Measurements from ENCODE around the gene TOP3B. TPM values are rescaled to one million over a fixed set of nuclear protein-coding genes. Genes with fewer than 3 reads are reported as not detected.

The TOP3B gene
- total RNA-seq, 1 experiment from 2014 or later = 12.6 TPM

DNA sequence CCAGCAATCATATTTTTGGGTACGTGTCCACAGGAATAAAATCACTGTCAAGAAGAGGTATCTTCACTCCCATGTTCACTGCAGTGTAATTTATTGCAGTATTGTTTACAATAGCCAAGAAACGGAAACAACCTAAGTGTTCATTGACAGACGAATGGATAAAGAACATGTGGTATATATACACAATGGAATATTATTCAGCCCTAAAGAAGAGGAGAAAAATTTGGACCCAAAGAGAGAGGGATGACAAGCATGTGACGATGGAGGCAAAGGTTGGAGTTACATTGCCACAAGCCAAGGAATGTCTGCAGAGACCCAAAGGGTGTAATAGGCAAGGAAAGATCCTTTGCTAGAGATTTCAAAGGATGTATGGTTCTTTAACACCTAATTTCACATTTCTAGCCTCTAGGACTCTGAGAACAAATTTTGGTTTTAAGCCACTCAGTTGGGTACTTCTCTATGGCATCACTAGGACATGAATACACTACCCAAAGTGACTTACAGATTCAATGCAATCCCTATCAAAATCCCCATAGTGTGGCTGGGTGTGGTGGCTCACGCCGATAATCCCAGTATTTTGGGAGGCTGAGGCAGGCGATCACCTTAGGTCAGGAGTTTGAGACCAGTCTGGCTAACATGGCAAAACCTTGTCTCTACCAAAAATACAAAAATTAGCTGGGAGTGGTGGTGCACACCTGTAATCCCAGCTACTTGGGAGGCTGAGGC lies 31.1 kb upstream of the TOP3B start:
- no peak for DNase-seq (ENCODE audit: low read depth)

DNA sequence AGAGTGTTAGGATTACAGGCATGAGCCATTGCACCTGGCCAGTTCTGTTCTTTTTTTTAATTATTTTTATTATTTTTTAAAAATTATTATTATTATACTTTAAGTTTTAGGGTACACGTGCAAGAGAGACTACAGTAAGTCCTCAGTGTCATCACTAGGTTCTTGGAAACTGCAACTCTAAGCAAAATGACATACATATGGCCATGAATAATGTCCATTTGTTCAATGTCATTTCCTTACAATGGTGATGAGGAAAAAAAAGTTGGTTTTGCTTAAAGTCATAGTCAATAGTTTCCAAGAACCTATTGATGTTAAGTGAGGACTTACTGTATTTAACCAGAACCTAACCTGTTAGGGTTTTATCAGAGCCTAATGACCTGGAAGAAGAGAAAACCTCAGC lies 29.4 kb upstream of the TOP3B start:
- DNase-seq (ENCODE audit: low read depth) = no peak

DNA sequence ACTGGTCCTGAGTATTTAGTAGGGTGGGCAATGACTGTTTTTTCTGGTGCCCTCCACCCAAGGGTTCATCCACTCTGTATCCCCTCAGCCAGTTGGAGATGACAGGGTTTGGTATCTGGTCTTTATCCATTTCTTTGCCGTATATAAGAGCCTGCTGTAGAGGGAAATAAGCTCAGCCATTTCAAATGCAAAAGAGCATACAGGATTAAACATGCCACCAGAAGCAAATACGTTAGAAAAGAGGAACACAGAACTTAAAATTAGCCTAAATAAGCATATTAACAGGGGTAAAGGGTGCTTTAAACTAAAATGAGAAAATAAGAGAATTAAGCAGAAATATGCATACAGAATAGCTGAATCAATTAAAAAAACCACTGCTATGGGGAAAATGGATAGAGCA lies 27.8 kb upstream of the TOP3B start:
- DNase-seq (ENCODE audit: low read depth) = no peak

DNA sequence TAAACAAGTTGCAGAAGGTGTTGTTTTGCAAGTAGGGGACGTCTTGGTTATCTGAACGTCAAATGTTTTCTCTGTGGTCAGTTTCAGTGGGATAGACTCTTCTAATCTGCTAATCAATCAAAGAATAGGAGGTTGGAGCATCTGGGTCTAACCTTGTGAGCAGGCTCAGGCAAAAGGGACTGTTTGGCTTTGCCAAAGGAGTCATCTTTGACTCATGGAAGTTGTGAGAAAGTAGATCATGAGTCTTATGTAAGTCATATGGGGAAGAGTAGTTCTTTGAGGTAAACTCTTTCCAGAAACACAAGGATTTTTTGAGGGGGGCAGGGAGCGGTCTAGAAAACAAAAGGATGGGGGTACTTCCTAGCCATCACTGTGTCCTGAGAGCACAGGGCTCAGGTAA lies 27.1 kb upstream of the TOP3B start:
- DNase-seq (ENCODE audit: low read depth) = no peak

DNA sequence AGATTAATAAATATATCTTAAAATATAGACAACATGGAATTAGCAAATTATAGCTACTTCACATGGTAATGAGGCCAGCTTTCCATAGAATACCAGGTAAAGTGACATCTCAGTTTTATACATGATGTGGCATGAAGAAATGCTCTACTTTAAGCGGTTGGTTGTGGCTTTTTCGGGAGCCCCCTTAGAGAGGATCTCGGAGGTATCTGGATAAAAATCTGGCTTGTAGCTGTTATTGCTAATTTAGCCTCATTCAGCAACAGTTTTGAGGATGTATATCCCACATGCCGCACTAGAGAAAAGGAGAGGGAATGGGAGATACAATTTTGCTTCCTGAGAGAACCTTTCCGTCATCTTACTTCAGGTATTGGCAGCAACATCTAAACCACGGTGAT lies 24.0 kb upstream of the TOP3B start:
- no peak for DNase-seq (ENCODE audit: low read depth)

DNA sequence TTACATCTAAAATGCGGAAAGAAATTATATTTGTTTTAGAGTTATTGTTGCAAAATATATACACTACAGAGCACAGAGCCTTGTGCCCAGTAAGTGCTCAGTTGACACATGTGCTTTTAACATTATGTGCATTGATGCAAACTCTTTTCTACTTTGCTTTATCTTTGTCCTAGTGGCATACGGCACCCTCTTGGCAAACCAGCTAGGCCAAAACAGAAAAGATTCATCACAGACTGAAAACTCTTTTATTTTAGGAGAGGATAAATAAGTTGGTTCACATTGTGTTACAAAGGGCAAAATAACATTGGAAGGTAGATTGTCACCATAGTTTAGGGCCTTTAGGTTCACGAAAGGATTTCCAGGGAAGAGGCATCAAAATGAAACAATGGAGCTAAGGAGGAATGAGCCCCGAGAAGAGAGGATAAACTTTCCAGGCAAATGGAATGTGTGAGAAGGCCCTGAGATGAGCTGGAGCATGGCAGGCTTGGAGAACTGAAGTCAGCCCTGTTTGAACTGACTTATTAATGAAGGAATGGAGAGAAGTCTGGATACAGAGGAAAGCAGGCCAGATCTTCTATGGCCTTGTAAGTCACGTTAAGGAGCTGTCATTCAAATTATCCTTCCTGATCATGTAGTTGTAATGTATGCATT lies 23.5 kb upstream of the TOP3B start:
- DNase-seq (ENCODE audit: low read depth) = no peak

DNA sequence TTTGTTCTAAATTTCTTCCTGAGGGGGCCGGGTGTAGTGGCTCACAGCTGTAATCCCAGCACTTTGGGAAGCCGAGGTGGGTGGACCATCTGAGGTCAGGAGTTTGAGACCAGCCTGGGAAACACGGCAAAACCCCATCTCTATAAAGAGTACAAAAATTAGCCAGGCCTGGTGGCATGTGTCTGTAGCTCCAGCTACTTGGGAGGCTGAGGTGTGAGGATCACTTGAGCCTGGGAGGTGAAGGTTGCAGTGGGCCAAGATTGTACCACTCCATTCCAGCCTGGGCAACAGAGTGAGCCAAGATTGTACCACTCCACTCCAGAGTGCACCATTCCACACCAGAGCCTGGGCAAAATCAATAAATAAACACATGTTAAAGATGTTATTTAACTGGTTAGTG lies 20.6 kb upstream of the TOP3B start:
- DNase-seq (ENCODE audit: low read depth) = no peak

DNA sequence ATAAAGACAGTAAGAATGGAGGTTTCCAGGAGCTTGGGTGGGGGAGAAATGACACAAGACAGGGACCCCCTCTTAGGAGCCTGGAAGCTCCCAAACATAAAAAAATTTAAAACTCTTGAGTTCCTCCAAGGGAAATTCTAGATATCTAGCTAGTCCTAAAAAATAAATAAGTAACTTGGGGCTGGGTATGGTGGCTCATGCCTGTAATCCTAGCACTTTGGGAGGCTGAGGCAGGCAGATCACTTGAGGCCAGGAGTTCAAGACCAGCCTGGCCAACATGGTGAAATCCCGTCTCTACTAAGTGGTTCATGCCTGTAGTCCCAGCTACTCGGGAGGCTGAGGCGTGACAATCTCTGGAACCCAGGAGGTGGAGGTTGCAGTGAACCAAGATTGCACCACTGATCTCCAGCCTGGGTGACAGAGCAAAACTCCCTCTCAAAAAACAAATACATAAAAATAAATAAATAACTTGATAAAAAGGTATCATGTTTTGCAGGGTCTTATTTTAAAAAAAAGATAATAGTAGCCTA lies 20.0 kb upstream of the TOP3B start:
- no peak for DNase-seq (ENCODE audit: low read depth)

DNA sequence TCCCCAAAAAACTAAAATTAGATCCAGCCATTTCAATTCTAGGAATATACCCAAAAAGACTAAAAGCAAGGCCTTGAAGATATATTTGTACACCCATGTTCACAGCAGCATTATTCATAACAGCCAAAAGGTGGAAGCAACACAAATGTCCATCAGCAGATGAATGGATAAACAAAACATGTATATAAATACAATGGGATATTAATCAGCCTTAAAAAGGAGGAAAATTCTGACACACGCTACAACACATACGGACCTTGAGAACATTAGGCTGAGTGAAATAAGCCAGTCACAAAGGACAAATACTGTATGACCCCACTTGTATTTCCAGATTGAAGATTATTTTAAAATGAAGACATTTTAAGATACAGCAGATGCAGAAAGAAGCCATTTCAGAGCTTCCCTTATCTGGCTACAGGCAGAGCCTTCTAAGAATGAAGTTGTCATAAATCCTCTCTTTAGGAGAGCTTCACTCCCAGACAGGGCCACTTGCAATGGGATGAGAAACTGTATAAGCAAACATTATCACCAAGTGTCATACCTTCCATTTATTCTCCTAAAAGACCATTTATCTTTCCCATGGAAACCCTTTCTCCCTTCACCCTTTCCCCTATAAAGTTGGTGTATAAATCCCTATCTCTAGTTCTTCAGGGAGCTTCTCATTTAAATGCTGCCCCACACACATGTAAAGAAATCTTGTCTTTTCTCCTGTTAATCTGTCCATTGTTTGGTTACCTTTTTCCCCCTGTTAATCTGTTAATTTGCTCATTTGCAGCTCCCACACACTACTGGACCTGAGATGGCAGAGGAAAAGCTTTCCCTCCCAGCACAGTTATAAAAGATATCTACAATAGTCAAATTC lies 19.3 kb upstream of the TOP3B start:
- DNase-seq (ENCODE audit: low read depth) = no peak

DNA sequence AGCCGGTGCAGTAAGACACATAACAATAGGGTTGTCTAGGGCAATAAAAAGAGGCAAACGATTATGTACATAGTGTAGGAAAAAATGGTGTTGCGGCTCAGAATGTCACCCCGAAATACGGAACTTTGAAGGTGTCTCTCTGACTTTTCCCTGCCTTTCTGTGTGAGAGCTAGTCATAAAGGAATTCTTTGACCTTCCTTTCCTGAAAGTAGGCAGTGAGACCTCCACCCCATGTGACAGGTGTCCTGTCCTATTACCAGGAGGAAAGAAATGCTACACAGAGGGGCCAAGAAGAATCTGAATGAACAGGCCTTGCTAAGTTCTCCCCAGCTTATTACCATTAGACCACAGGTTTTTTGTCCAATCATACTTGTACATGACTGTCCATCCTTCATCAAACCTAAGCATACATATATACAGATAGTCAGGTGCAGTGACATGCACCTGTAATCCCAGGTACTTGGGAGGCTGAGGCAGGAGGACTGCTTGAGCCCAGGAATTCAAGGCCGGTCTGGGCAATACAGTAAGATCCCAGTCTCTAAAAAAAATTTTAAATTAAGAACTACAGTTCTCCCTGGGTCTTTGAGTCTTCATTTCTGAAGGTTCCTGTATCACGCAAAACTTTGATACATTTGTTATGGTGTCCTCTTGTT lies 16.1 kb upstream of the TOP3B start:
- no peak for DNase-seq (ENCODE audit: low read depth)

DNA sequence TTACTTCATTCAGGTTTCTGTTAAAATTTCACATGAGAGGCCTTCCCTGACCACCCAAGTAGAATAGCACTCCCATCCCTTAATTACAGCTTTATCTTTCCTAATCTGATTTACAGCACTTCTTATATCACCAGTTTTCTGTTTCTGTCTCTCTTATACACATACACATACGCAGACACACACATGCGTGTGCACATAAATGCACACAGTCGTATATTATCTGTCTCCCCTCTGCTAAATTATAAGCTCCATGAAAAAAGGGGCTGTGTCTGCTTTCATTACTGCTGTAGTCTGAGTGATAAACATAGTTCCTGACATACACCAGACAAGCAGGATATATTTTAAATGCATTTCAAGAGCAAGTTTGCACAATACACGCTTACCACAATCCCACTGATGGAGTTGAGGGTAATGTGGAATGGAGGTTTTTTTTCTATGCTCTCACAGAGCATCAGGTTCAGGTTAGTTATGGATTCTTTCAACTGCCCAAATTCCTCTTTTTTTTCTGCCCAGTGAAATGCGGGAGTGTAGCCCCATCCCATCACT lies 13.7 kb upstream of the TOP3B start:
- no peak for DNase-seq (ENCODE audit: low read depth)

DNA sequence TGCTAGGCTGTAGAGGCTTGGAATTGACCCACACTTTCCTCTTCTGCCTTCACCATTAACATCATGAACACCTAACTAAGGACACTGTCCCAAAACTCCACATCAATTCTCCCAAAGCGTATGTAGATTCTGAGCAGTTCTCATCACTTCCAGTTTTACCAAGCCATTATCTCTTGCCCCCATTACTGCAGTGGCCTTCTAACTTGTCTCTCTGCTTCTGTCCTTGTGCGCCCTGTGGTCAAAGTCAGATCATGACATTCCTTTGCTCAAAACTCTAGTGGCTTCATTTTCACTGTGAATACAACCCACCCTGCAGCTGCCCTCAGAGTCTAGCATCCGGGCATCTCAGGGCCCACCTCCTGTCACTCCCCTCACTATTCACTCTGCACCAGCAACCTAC lies 13.1 kb upstream of the TOP3B start:
- DNase-seq (ENCODE audit: low read depth) = no peak

DNA sequence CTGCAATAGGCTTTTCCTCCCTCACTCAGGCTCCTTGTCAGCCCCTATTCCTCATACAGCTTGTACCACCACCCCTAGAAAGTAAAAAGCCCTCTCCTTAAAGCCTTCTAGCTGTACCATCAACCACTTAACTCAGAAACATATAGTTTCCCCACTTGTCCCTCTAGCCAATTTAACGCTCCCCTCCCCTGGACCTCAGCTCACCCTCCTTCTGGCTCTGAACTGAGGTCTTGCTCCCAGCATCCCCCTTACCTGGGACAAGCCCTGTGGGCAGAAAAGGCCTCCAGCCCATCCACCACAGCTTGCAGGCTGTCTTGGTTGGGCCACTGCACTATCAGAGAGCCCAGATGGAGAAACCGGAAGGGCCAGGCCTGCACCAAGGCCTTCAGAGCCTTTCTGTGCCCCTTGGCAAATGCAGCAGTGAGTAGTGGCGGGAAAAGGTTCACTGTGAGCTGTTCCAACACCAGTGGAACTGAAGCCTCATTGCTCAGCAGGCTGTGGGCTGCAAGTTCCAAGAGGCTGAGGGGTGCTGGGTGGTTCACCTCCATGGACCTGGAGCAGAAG lies 12.4 kb upstream of the TOP3B start:
- no peak for DNase-seq (ENCODE audit: low read depth)

DNA sequence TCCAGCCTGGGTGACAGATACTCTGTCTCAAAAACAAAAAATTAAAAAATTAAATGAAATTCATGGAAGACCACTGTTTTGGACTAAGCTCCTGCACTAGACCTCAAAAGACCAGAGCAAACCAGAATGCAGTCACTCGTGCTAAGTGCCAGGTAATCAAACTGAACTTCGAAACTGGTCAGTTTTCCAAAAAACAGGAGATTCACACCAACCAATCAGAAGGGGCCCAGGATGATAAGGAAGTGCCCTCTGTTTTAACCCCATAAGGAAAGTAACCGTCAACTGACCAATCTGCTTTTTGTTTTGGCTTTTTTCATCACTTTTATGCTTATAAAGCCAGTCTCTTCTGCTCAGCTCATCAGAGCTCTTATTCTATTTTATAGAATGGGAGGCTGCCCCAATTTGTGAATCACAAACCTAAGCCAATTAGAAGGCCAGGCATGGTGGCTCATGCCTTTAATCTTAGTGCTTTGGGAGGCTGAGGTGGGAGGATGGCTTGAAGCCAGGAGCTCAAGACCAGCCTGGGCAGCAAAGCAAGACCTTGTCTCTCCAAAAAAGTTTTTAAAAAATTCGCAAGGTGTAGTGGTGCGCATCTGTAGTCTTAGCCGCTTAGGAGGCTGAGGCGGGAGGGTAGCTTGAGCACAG lies 10.1 kb upstream of the TOP3B start:
- no peak for DNase-seq (ENCODE audit: low read depth)

DNA sequence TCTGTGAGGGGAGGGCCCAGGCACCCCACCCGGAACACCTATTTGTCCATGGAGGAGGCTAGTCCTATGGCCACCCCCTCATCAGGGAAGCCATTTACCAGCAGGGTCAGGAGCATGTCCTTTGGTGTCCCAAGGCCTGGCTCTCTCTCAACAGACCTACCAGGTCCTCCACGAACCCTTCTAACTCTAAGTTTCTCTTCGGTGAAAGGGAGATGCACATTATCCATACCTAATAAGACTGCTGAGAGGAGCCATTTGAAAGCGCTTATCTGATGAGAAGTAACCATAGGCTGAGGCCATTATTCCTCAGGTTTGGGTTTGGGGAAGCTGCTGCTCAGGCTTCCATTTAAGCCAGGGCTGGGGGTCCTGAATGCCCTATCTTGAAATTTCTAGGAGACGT lies 9.2 kb upstream of the TOP3B start:
- DNase-seq (ENCODE audit: low read depth) = no peak

DNA sequence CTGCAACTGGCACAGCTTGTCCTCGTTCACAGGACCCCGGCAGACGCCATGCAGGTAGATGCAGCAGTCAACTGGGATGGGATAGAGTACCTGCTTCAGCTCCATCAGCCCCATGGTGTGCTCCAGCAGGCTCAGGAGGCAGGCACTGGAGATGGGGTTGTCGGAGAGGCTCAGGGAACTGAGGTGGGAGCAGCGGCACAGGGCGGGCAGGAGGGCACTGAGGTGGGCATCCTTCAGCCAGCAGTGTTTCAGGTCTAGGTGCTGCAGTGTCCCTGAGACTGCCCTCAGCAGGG lies 8.7 kb upstream of the TOP3B start:
- DNase-seq (ENCODE audit: low read depth) = no peak

DNA sequence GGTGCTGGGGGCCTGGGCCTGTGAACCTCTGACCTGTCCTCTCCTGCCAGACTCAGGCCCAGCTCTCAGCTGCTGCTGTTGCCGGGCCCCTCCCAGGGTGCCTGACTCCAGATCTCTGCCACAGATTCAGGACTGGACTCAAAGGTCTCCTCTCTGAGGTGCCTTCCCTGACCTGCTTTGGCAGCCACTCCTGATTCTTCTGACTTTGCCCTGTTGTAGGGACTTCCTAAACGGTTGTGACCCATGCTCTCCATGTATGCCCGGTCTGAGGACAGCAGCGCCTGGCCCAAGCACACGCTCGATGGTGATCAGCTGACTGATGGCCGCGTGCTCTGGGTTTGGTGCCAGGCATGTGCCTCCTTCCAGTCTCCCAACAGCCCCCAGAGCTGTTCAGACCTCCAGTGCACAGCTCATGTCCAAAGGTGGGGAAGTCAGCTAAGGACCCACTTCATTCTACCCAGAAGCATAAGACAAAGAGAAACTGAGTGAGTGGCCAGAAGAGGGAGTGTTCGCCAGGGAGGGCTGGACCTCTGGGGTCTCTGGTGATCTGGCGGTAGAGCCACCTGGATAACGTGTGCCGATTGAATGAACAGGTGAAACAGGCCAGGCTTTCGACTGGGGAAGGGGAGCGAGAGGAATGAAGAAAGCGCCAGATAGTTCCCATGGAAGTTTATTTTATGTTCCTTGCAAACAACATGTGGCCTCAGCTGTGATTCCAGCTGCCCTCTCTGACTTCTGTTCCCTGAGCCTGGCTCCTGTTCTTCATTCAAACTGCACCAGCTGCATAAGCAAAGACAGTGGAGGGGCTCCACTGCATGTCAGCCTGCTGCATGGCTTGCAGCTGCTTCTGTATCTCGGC lies 8.1 kb upstream of the TOP3B start:
- DNase-seq (ENCODE audit: low read depth) = no peak

DNA sequence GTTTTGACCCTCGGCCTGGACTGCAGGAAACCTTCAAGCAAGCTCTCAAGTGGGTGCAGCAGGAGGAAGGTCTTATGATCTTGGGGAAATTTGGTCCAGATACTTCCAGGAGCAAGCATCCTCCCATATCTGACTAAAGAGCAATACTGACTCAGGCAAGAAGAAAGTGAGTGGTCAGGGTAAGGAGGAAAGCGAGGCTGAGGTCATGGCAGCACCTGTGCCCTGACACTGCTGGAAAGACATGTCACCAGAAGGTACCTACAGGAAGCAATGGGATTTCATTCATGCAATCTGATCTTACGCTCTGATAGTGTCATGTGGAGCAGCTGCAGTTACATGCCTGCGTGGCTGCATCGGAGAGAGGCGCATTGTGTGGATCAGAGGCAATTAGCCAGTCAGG lies 6.5 kb upstream of the TOP3B start:
- DNase-seq (ENCODE audit: low read depth) = no peak

DNA sequence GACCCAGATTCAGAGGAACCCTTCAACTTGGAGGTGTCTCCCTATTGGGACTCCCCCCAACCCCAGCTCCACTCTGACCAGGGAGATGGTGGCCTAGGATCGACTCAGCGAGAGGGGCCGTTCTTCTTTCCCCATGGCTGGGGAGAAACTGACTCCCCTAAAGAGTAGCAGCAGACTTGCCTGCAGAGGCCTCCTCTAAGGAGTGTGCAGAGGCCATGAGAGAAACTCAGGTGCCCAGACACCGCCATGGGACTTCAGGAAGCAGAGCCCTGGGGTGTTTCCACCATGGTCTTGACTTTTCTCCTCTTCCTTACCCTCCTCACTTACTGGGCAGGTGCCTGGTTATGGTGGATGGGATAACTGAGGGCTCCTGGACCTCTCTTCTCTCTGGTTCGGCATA lies 2.6 kb upstream of the TOP3B start:
- DNase-seq (ENCODE audit: low read depth) = no peak

DNA sequence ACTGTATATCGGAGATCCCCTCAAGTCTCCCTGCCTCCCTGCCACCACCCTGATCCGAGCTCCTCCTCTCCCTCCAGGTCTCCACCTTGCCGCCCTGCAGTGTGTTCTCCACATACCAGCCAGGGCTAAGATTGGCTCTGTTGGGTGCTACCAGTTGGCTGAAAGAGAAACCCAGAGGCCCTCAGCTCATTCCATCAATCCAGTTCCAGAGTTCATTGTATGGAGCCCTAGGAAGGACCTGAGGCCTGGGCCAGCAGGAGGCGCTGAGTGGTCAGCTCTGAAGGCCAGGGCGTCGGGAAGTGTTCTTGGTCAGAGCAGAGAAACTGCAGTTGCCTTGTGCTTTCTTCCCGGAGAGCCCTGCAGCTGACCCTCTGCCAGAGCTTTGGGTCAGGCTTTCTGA lies 2.2 kb upstream of the TOP3B start:
- DNase-seq (ENCODE audit: low read depth) = peak; percentile 11
